Stomach (tissue), 4 donors: ENCODE data around the gene TUBE1.
"Not testable (repeated sequence)": the region's sequence is repeated elsewhere in the genome, so short reads cannot be mapped to it uniquely, and the experiment has no call there.

ENCODE experiments used
- EP300 ChIP-seq: sonication (generic); formaldehyde crosslinking; IDR thresholded peaks from one replicate; pipeline ENCODE4 v1.6.1; 2017; ENCODE audit warnings: antibody characterized with exemption
- POLR2AphosphoS5 ChIP-seq, 3 donors: sonication (generic); formaldehyde crosslinking; IDR thresholded peaks; one replicate each; pipeline ENCODE4 v1.6.1; 2016; ENCODE audit warnings: antibody characterized with exemption in 3 of 3
- TF ChIP-seq, protein P1 (sequence below), 7 experiments: fragments of 450-650 bp in 4 of 7; fragments of 200-600 bp in 3 of 7; sonication (generic) in 3 of 7; IDR thresholded peaks; one replicate each; pipeline ENCODE4 v1.5.1; 2016 to 2019; ENCODE audit warnings: antibody characterized with exemption in 7 of 7, control low read depth in 2 of 7, mild to moderate bottlenecking in 1 of 7

GRCh38 chr6:112047523-112047922 is 39.8 kb downstream of the TUBE1 start:
- TF ChIP-seq EP300; POLR2AphosphoS5 (IDR thresholded peaks at IDR 0.05): not testable (repeated sequence)
- TF ChIP-seq, protein P1, sequence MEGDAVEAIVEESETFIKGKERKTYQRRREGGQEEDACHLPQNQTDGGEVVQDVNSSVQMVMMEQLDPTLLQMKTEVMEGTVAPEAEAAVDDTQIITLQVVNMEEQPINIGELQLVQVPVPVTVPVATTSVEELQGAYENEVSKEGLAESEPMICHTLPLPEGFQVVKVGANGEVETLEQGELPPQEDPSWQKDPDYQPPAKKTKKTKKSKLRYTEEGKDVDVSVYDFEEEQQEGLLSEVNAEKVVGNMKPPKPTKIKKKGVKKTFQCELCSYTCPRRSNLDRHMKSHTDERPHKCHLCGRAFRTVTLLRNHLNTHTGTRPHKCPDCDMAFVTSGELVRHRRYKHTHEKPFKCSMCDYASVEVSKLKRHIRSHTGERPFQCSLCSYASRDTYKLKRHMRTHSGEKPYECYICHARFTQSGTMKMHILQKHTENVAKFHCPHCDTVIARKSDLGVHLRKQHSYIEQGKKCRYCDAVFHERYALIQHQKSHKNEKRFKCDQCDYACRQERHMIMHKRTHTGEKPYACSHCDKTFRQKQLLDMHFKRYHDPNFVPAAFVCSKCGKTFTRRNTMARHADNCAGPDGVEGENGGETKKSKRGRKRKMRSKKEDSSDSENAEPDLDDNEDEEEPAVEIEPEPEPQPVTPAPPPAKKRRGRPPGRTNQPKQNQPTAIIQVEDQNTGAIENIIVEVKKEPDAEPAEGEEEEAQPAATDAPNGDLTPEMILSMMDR (IDR thresholded peaks at IDR 0.05), result not testable (repeated sequence)
